K562 (cell line): ENCODE data around the gene NELL1. TPM values are rescaled to one million over a fixed set of nuclear protein-coding genes. Genes with fewer than 3 reads are reported as not detected.

Source experiments
- ATAC-seq: fragments of 200-7000 bp; cut with Tn5 transposase; 3 replicates; pipeline ENCODE4 v1.9.1; 2020; ENCODE audit warnings: moderate library complexity
- BruUV-seq: library from RNA; stranded (reverse); fragments of 400-500 nt; replicated peaks from 2 replicates; lab custom pipeline; 2021; lab: Mats Ljungman, UMichigan
- CTCF ChIA-PET: fragments of 300-600 bp; formaldehyde crosslinking; extraction: SDS; loops from one replicate; lab custom pipeline; 2021; ENCODE audit warnings: low intra/inter-chr PET ratio; lab: Yijun Ruan, JAX
- POLR2A ChIA-PET: fragments of 300-600, 350-650 bp; sonication (Branson Sonifier 250); formaldehyde crosslinking; extraction: SDS; loops from one replicate; lab custom pipeline; 2021; ENCODE audit warnings: antibody characterized with exemption, inconsistent platforms; lab: Yijun Ruan, JAX
- DNase-seq, 4 experiments: peaks; one replicate each; pipeline versions ENCODE4 v3.0.0 to v3.0.0-alpha.2; 2011 to 2018; ENCODE audit warnings: low spot score in 3 of 4, mixed read lengths in 3 of 4; ENCODE audit errors: extremely low read depth in 1 of 4
- FAIRE-seq: peaks from 2 replicates; lab custom pipeline; 2011; peaks lifted over from hg19 to GRCh38; lab: Jason Lieb, UNC
- H2AFZ ChIP-seq: 2 replicates; pipeline ENCODE4 v1.6.0; 2011; ENCODE audit warnings: low read depth, low read length, control low read depth, inconsistent platforms
- H3K27ac ChIP-seq: fragments of 200-600 bp; 3 replicates; pipeline ENCODE4 v1.8.0; 2011; ENCODE audit warnings: low read depth, mild to moderate bottlenecking, control low read depth, inconsistent platforms, low read length, moderate library complexity, mixed read lengths; ENCODE audit errors: extremely low read depth
- H3K27me3 ChIP-seq, 2 experiments: fragments of 300-600 bp in 1 of 2; 2 replicates in 1 of 2; 3 replicates in 1 of 2; pipeline versions ENCODE4 v1.6.0 to v1.8.0; 2011; ENCODE audit warnings: inconsistent platforms in 2 of 2, low read length in 2 of 2, mild to moderate bottlenecking in 1 of 2, mixed read lengths in 1 of 2, moderate library complexity in 1 of 2; ENCODE audit not compliant: control insufficient read depth in 2 of 2, insufficient read depth in 2 of 2
- H3K36me3 ChIP-seq: fragments of 300-600 bp; 3 replicates; pipeline ENCODE4 v1.8.0; 2011; ENCODE audit warnings: mild to moderate bottlenecking, low read length, inconsistent platforms; ENCODE audit not compliant: control insufficient read depth, insufficient read depth
- H3K4me1 ChIP-seq, 2 experiments: fragments of 200-600 bp in 1 of 2; replicated peaks in 1 of 2; 2 replicates in 1 of 2; 3 replicates in 1 of 2; pipeline versions ENCODE4 v1.5.1 to v1.8.0; 2011; ENCODE audit warnings: inconsistent platforms in 2 of 2, low read length in 2 of 2, mild to moderate bottlenecking in 1 of 2, mixed read lengths in 1 of 2, moderate library complexity in 1 of 2; ENCODE audit not compliant: control insufficient read depth in 2 of 2, insufficient read depth in 2 of 2
- H3K4me2 ChIP-seq: 2 replicates; pipeline ENCODE4 v1.6.1; 2011; ENCODE audit warnings: low read length, control low read depth, inconsistent platforms, mixed read lengths; ENCODE audit not compliant: insufficient read depth
- H3K4me3 ChIP-seq: fragments of 200-600 bp; sonication (generic), shearing (Covaris generic); 2 replicates; pipeline ENCODE4 v1.5.1; 2016; ENCODE audit warnings: control low read depth, inconsistent platforms
- H3K79me2 ChIP-seq: fragments of 200-600 bp; 3 replicates; pipeline ENCODE4 v1.8.0; 2011; ENCODE audit warnings: low read length, inconsistent platforms; ENCODE audit not compliant: control insufficient read depth, insufficient read depth
- H3K9ac ChIP-seq, 2 experiments: 2 replicates each; pipeline versions ENCODE4 v1.6.0 to v1.6.1; 2011; ENCODE audit warnings: low read depth in 2 of 2, low read length in 2 of 2, control low read depth in 1 of 2, inconsistent platforms in 1 of 2, mild to moderate bottlenecking in 1 of 2, mixed read lengths in 1 of 2; ENCODE audit not compliant: insufficient read depth in 1 of 2
- H3K9me1 ChIP-seq: one replicate; pipeline ENCODE4 v1.6.0; 2011; ENCODE audit warnings: inconsistent platforms, mild to moderate bottlenecking, low read length, moderate library complexity; ENCODE audit not compliant: control insufficient read depth, insufficient read depth
- H3K9me3 ChIP-seq: replicated peaks from 2 replicates; pipeline ENCODE4 v1.5.1; 2011; ENCODE audit warnings: low read depth, low read length, inconsistent platforms; ENCODE audit not compliant: control insufficient read depth, insufficient read depth
- H4K20me1 ChIP-seq: replicated peaks from 2 replicates; pipeline ENCODE4 v1.6.1; 2011; ENCODE audit warnings: low read length, inconsistent platforms, mixed read lengths; ENCODE audit not compliant: control insufficient read depth, insufficient read depth
- CREB3L1 ChIP-seq: fragments of 450-650 bp; IDR thresholded peaks from 2 replicates; pipeline ENCODE4 v1.6.1; 2014; ENCODE audit warnings: low read depth, mild to moderate bottlenecking, moderate library complexity, borderline replicate concordance
- MAX ChIP-seq: sonication (generic); formaldehyde crosslinking; IDR thresholded peaks from 2 replicates; pipeline ENCODE4 v1.9.0; 2022; ENCODE audit warnings: mild to moderate bottlenecking, missing genetic modification reagents
- MYBL2 ChIP-seq, 2 experiments: fragments of 450-650 bp in 1 of 2; sonication (generic) in 1 of 2; formaldehyde crosslinking in 1 of 2; IDR thresholded peaks; 2 replicates each; pipeline versions ENCODE4 v1.6.1 to v1.8.1; 2017 to 2022; ENCODE audit warnings: borderline replicate concordance in 1 of 2, inconsistent platforms in 1 of 2, low read depth in 1 of 2, mild to moderate bottlenecking in 1 of 2, missing genetic modification reagents in 1 of 2, moderate library complexity in 1 of 2
- RBM15 ChIP-seq: fragments of 200-400 bp; formaldehyde crosslinking; IDR thresholded peaks from 2 replicates; pipeline ENCODE4 v1.6.1; 2018; ENCODE audit warnings: mild to moderate bottlenecking, low read length, moderate library complexity; ENCODE audit not compliant: insufficient read depth
- SNIP1 ChIP-seq: fragments of 450-650 bp; IDR thresholded peaks from 2 replicates; pipeline ENCODE4 v1.7.1; 2017; ENCODE audit warnings: low read depth, mild to moderate bottlenecking
- YY1 ChIP-seq, 3 experiments: IDR thresholded peaks; 2 replicates each; pipeline ENCODE4 v1.6.1; 2011; ENCODE audit warnings: low read length in 2 of 3, mild to moderate bottlenecking in 2 of 3, moderate library complexity in 2 of 3, borderline replicate concordance in 1 of 3, control low read depth in 1 of 3, low read depth in 1 of 3; ENCODE audit not compliant: insufficient read depth in 3 of 3, insufficient replicate concordance in 2 of 3, control insufficient read depth in 1 of 3, insufficient read length in 1 of 3; ENCODE audit errors: extremely low read depth in 1 of 3
- ZNF232 ChIP-seq: sonication (generic); formaldehyde crosslinking; IDR thresholded peaks from 2 replicates; pipeline ENCODE4 v1.8.0; 2022; ENCODE audit warnings: mild to moderate bottlenecking, missing genetic modification reagents
- ZNF318 ChIP-seq, 2 experiments: fragments of 450-650 bp; IDR thresholded peaks; 2 replicates each; pipeline ENCODE4 v1.6.1; 2016; ENCODE audit warnings: mild to moderate bottlenecking in 2 of 2, borderline replicate concordance in 1 of 2, low read depth in 1 of 2, moderate library complexity in 1 of 2
- ZNF696 ChIP-seq: fragments of 250-450 bp; sonication (Bioruptor Pico); conservative IDR thresholded peaks from 2 replicates; pipeline ENCODE4 v1.4.0; 2020; ENCODE audit warnings: mild to moderate bottlenecking, moderate library complexity
- WGBS: fragments of 100-300 bp; shearing (Covaris generic); methylation state at CpG from one replicate; pipeline ENCODE4 v1.1.6; 2016; ENCODE audit warnings: low coverage, mixed read lengths; ENCODE audit not compliant: insufficient coverage; ENCODE audit errors: missing lambda C conversion rate; 5-methylcytosine and 5-hydroxymethylcytosine counted together
- in situ Hi-C: fragments of 300-500 bp; cut with MboI; formaldehyde crosslinking; loops from 4 replicates; pipeline ENCODE4 v1.15.0; 2018; ENCODE audit warnings: inconsistent platforms, mixed read lengths
- intact Hi-C: fragments of 100-400 bp; cut with micrococcal nuclease; formaldehyde crosslinking; loops from 2 replicates; pipeline ENCODE4 v1.14.2; 2022
- polyA plus RNA-seq, 8 experiments: library from polyadenylated mRNA; depleted of rRNA in 4 of 8; stranded (reverse) in 5 of 8; unstranded in 3 of 8; fragments of >200 nt; fragmentation: Nextera tagmentation in 2 of 8; fragmentation: Illumina TruSeq in 1 of 8; extraction: Ambion mirVana in 2 of 8; extraction: Trizol in 1 of 8; gene quantifications; 2 replicates each; pipeline versions ENCODE4 v1.2.1 to v1.2.3, GENCODE V29; 2011 to 2014; ENCODE audit warnings: inconsistent platforms in 1 of 8, missing spikeins in 1 of 8
- total RNA-seq, 7 experiments: library from RNA; depleted of rRNA in 6 of 7; stranded (reverse); fragments of >200 nt in 6 of 7; fragmentation: Illumina TruSeq in 2 of 7; extraction: Trizol in 2 of 7; gene quantifications; 2 replicates each; pipeline versions ENCODE4 v1.2.1 to v1.2.3, GENCODE V29; 2011 to 2021; ENCODE audit warnings: low replicate concordance in 1 of 7

NELL1 gene
- total and polyA plus RNA-seq, 9 of the 15 experiments (the other 6 are each of a cell fraction or from before 2014, with no cell fraction given), result not detected

GRCh38 chr11:21534288-21534687 is 864.9 kb downstream of the NELL1 start (continued):
- no peak for TF ChIP-seq ZNF318 (IDR thresholded peaks at IDR 0.05; ENCODE audit: borderline replicate concordance in 1 of 2, low read depth in 1 of 2)

GRCh38 chr11:21537980-21538379 is 868.6 kb downstream of the NELL1 start:
- no peaks in the 10 kb centered on the region for H3K27me3 ChIP-seq
- BruUV-seq, result no TSS peak
- 0% methylated on average over 1 of the region's 1 CpG for WGBS
- H3K9ac ChIP-seq, result no peak overlapping the region
- no peak for FAIRE-seq
- no peaks in the 10 kb centered on the region for H4K20me1 ChIP-seq
- H3K27ac ChIP-seq, result no peak overlapping the region
- intact Hi-C loops (no loop called here), in situ Hi-C loops (no loop called here)
- CTCF ChIA-PET, result no interaction called here
- no peak for ATAC-seq
- POLR2A ChIA-PET, result no interaction called here
- H3K9me3 ChIP-seq, result no peaks in the 10 kb centered on the region
- H3K9me1 ChIP-seq, result no peaks in the 10 kb centered on the region
- no peaks in the 10 kb centered on the region for H3K36me3 ChIP-seq
- no peaks in the 10 kb centered on the region for H3K4me1 ChIP-seq
- H3K4me3 ChIP-seq, result no peak overlapping the region
- H3K79me2 ChIP-seq, result no peaks in the 10 kb centered on the region
- DNase-seq, result no peak
- no peak overlapping the region for H3K4me2 ChIP-seq
- no peak overlapping the region for H2AFZ ChIP-seq
- no peak for TF ChIP-seq ZNF696 (CRISPR knock-in tag)
- TF ChIP-seq MAX (CRISPR knock-in tag), result no peak
- no peak for TF ChIP-seq YY1 (IDR thresholded peaks at IDR 0.05; ENCODE audit: borderline replicate concordance in 1 of 3, control insufficient read depth in 1 of 3, extremely low read depth in 1 of 3, insufficient read depth in 3 of 3, insufficient read length in 1 of 3, insufficient replicate concordance in 2 of 3, low read depth in 1 of 3, low read length in 2 of 3)
- no peak for TF ChIP-seq ZNF232 (CRISPR knock-in tag)
- no peak for TF ChIP-seq RBM15
- TF ChIP-seq SNIP1, result no peak
- no peak for TF ChIP-seq CREB3L1
- TF ChIP-seq MYBL2 (IDR thresholded peaks at IDR 0.05; ENCODE audit: low read depth), result no peak
- TF ChIP-seq MYBL2 (CRISPR knock-in tag; IDR thresholded peaks at IDR 0.05; ENCODE audit: borderline replicate concordance), result no peak
